Cardiac muscle cell (in vitro differentiated cells and primary cell): ENCODE results near the gene MPZL3. TPM values are rescaled to one million over a fixed set of nuclear protein-coding genes. Genes with fewer than 3 reads are reported as not detected.

Experiments
- DNase-seq, 2 donors: peaks; one replicate each; pipeline versions ENCODE4 v3.0.0 to v3.0.0-alpha.2; 2010 to 2017; ENCODE audit warnings: low read depth in 1 of 2, low spot score in 1 of 2
- H3K27ac ChIP-seq: fragments of 200-600 bp; sonication (generic); 2 replicates; pipeline ENCODE4 v1.5.1; 2016
- H3K27me3 ChIP-seq: fragments of 200-600 bp; sonication (generic); 2 replicates; pipeline ENCODE4 v1.6.0; 2016; ENCODE audit warnings: control low read depth
- H3K36me3 ChIP-seq: fragments of 200-600 bp; sonication (generic); 2 replicates; pipeline ENCODE4 v1.5.1; 2016; ENCODE audit warnings: control low read depth
- H3K4me1 ChIP-seq: fragments of 200-600 bp; sonication (generic); 2 replicates; pipeline ENCODE4 v1.8.1; 2017; ENCODE audit warnings: low read depth, mild to moderate bottlenecking, mixed run types
- H3K4me3 ChIP-seq: fragments of 200-600 bp; sonication (generic); 2 replicates; pipeline ENCODE4 v1.5.1; 2016; ENCODE audit warnings: mild to moderate bottlenecking
- H3K9me3 ChIP-seq: fragments of 200-600 bp; sonication (generic); 2 replicates; pipeline ENCODE4 v1.5.1; 2017; ENCODE audit warnings: low read depth, mild to moderate bottlenecking, control low read depth
- CTCF ChIP-seq: IDR thresholded peaks from 2 replicates; pipeline ENCODE4 v1.5.1; 2012; ENCODE audit warnings: low read depth, mild to moderate bottlenecking, low read length
- polyA plus RNA-seq: library from polyadenylated mRNA; unstranded; fragments of >200 nt; fragmentation: Nextera tagmentation; extraction: Ambion mirVana; gene quantifications from 2 replicates; pipeline ENCODE4 v1.2.1, GENCODE V29; 2016
- total RNA-seq: library from RNA; depleted of rRNA; stranded (reverse); fragments of >200 nt; gene quantifications from 2 replicates; pipeline ENCODE4 v1.2.3, GENCODE V29; 2016

The MPZL3 gene
- total and polyA plus RNA-seq, 2 experiments from 2014 or later: 0.07 to 0.12 TPM

- no peaks in the 10 kb centered on the region for H3K27me3 ChIP-seq
- no peaks in the 10 kb centered on the region for H3K9me3 ChIP-seq
- no peak overlapping the region for H3K4me3 ChIP-seq
- no peak for TF ChIP-seq CTCF
- H3K36me3 ChIP-seq: no peaks in the 10 kb centered on the region
- DNase-seq: no peak
- peaks cover 4% of the 10 kb centered on the region for H3K4me1 ChIP-seq
- H3K27ac ChIP-seq: no peak overlapping the region
Measured at GRCh38 chr11:118215765-118216164, 36.4 kb downstream of the MPZL3 start.

DNA sequence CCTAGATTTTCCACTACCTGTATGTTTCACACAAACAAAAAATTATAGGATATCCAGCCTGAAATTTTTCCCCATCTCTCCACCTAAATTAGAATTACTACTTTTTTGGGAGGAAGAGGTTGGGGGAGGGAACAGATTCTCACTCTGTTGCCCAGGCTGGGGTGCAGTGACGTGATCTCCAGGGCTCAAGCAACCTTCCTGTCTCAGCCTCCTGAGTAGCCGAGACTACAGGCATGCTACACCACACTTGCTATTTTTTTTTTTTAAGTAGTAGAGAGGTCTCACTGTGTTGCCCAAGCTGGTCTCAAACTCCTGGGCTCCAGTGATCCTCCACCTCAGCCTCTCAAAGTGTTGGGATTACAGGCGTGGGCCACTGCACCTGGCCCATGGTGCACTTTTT, 36.9 kb downstream of the MPZL3 start:
- H3K4me1 ChIP-seq: no peaks in the 10 kb centered on the region
- no peaks in the 10 kb centered on the region for H3K27me3 ChIP-seq
- H3K27ac ChIP-seq: no peak overlapping the region
- no peaks in the 10 kb centered on the region for H3K36me3 ChIP-seq
- no peak overlapping the region for H3K4me3 ChIP-seq
- DNase-seq: no peak
- no peak for TF ChIP-seq CTCF
- no peaks in the 10 kb centered on the region for H3K9me3 ChIP-seq

DNA sequence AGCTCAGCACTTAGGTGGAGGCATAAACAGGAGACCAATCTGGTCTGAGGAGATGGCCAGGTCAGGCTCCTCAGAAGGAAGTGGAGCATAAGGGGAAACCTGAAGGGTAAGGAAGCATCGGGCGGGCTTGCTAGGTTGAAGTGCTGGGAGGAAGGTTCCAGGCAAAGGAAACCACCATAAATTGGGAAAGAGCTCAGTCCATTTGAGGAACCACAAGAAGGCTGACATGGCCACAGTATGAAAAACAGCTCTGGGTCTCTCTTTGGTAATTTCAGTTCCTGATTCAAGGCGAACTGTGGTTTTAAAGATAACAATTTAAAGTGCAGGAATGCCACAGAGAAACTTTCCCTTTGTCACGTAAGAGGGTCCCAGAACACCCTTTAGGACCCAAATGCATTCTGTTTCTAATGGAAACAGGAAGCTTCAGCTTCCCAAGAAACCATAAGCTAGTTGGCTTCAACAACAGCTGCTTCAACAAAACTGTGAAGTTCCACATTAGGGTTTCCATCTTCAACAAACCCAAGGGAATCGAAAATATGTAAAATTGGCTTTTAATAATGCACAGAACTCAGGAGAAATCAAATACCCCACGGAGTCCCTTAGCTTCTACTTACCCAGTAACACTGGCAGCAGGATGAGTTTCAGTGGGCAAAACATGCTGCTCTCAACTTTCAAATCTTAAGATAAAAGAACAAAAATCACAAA, 37.8 kb downstream of the MPZL3 start:
- Histone ChIP-seq H3K9me3 (no peaks in the 10 kb centered on the region), H3K4me3 (no peak overlapping the region), H3K27me3 (peaks cover under 1% of the 10 kb centered on the region), H3K27ac (no peak overlapping the region), H3K36me3 (no peaks in the 10 kb centered on the region), H3K4me1 (no peaks in the 10 kb centered on the region)
- no peak for TF ChIP-seq CTCF
- DNase-seq: no peak

- Histone ChIP-seq H3K9me3 (no peaks in the 10 kb centered on the region), H3K27me3 (peaks cover 3% of the 10 kb centered on the region), H3K4me3 (no peak overlapping the region), H3K27ac (no peak overlapping the region), H3K4me1 (no peaks in the 10 kb centered on the region), H3K36me3 (no peaks in the 10 kb centered on the region)
- no peak for DNase-seq
- TF ChIP-seq CTCF: no peak
Measured at GRCh38 chr11:118213781-118214180, 38.4 kb downstream of the MPZL3 start.

DNA sequence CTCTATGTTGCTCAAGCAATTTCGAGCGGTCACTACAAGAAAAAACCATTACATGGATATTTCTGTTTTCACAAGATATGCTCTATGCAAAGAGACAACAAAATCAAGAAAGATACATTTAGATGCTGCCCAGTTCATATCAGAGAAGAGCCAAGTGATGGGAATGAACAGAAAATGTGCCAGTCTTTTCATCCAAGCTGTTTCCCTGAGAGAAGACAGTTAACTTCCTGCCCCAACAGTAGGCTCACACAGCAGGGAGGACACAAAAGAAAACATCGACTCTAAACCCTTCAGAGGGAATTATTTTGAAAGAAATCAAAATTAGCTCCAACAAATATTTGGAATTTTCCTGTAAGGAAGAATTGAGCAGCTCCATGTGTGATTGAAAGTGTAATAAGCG, 39.0 kb downstream of the MPZL3 start:
- Histone ChIP-seq H3K27ac (no peak overlapping the region), H3K27me3 (peaks cover 8% of the 10 kb centered on the region)
- no peak for TF ChIP-seq CTCF

More for the DNA sequence above, 39.0 kb downstream of the MPZL3 start:
- H3K4me3 ChIP-seq: no peak overlapping the region
- H3K4me1 ChIP-seq: no peaks in the 10 kb centered on the region
- H3K9me3 ChIP-seq: no peaks in the 10 kb centered on the region
- no peak for DNase-seq
- H3K36me3 ChIP-seq: no peaks in the 10 kb centered on the region
